ENCODE results near the gene HNRNPU.

The HNRNPU gene

GRCh38 chr1:244802556-244803239 lies 61.6 kb downstream of the HNRNPU start:
- DNase-seq (ENCODE audit: low spot score): no peak

DNA sequence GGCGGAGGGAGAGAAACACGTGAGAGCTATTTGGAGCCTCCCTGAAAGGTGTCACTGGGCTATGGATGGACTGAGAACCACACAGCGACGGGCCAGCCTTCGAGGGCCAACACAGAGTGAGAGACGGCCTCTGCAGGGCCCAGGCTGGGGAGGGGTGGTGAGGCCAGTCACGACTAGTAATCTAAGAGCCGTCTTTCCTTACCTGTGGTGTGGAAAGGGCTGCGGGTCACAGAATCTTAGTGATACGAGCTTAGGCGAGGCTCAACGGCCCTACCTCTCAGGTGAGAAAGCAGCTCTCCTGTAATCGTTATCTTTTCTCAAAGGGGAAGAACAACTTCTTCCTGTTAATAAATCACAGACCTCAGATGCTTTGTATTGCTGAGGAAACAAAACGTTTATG lies 62.3 kb downstream of the HNRNPU start:
- DNase-seq (ENCODE audit: low spot score): no peak

- DNase-seq (ENCODE audit: low spot score): peak; percentile 89
These were observed 63.1 kb downstream of the HNRNPU start for GRCh38 chr1:244801246-244801645.

DNA sequence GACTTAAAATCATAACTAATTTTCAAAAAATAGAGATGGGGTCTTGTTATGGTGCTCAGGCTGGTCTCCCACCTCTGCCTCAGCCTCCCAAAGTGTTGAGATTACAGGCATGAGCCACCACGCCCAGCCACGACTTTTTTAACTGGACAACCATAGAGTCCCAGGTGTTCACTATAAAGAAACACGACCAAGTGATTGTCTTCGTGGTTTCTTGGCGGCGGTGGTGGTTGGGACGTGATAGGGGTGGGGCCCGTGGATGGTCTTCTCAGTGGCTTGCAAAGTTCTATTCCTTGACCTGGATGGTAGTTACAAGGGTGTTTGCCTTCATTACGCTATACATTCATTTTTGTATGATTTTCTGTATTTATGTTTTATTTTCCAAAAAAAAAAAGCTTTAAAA lies 63.5 kb downstream of the HNRNPU start:
- no peak for DNase-seq (ENCODE audit: low spot score)

All from SW480 (cell line).